Gastroesophageal sphincter (tissue), 4 donors: ENCODE measurements around the gene PIK3R5. TPM values are rescaled to one million over a fixed set of nuclear protein-coding genes. Genes with fewer than 3 reads are reported as not detected.

Experiments used
- ATAC-seq: fragments of 150-250 bp; one replicate; pipeline ENCODE4 v1.9.1; 2016; ENCODE audit warnings: mild to moderate bottlenecking, moderate library complexity
- H3K27ac ChIP-seq, 4 donors: fragments of 200-600 bp; sonication (generic) in 3 of 4; 1 replicate in 3 of 4; 2 replicates in 1 of 4; pipeline ENCODE4 v1.5.1; 2016 to 2019
- H3K27me3 ChIP-seq: fragments of 200-600 bp; sonication (generic); one replicate; pipeline ENCODE4 v1.5.1; 2019
- H3K36me3 ChIP-seq, 2 donors: fragments of 200-600 bp; sonication (generic); one replicate each; pipeline ENCODE4 v1.5.1; 2019; ENCODE audit warnings: control low read depth in 1 of 2
- H3K4me1 ChIP-seq, 3 donors: fragments of 200-600 bp; sonication (generic); 1 replicate in 2 of 3; 2 replicates in 1 of 3; pipeline ENCODE4 v1.5.1; 2016 to 2019; ENCODE audit warnings: control low read depth in 2 of 3
- H3K4me3 ChIP-seq, 2 donors: fragments of 200-600 bp; sonication (generic); one replicate each; pipeline ENCODE4 v1.5.1; 2019; ENCODE audit warnings: mild to moderate bottlenecking in 1 of 2, moderate library complexity in 1 of 2
- H3K9me3 ChIP-seq, 3 donors: fragments of 200-600 bp; sonication (generic); one replicate each; pipeline ENCODE4 v1.5.1; 2017 to 2019; ENCODE audit warnings: control low read depth in 2 of 3
- EP300 ChIP-seq: sonication (generic); formaldehyde crosslinking; IDR thresholded peaks from one replicate; pipeline ENCODE4 v1.6.1; 2017; ENCODE audit warnings: antibody characterized with exemption, mild to moderate bottlenecking
- POLR2A ChIP-seq, 2 donors: fragments of 450-650 bp; IDR thresholded peaks; one replicate each; pipeline ENCODE4 v1.6.1; 2017; ENCODE audit warnings: antibody characterized with exemption in 2 of 2, mild to moderate bottlenecking in 2 of 2, moderate library complexity in 1 of 2
- POLR2AphosphoS5 ChIP-seq: sonication (generic); formaldehyde crosslinking; IDR thresholded peaks from one replicate; pipeline ENCODE4 v1.6.1; 2017; ENCODE audit warnings: antibody characterized with exemption
- WGBS, 2 donors: methylation state at CpG; one replicate each; pipeline ENCODE4 v1.1.5; 2018; ENCODE audit warnings: low coverage in 1 of 2; 5-methylcytosine and 5-hydroxymethylcytosine counted together
- total RNA-seq, 4 donors: library from RNA; depleted of rRNA; stranded (reverse); fragments of >200 nt; gene quantifications; one replicate each; pipeline ENCODE4 v1.1.0, GENCODE V29; 2016
- TF ChIP-seq, protein P1 (sequence below), 4 experiments: fragments of 200-600 bp in 2 of 4; fragments of 450-650 bp in 2 of 4; sonication (generic) in 1 of 4; IDR thresholded peaks; one replicate each; pipeline ENCODE4 v1.5.1; 2017 to 2019; ENCODE audit warnings: antibody characterized with exemption in 4 of 4, mild to moderate bottlenecking in 2 of 4, moderate library complexity in 2 of 4

The PIK3R5 gene
- total RNA-seq, 4 donors from 2014 or later = 8.9 to 13.1 (median 11.9) TPM

DNA sequence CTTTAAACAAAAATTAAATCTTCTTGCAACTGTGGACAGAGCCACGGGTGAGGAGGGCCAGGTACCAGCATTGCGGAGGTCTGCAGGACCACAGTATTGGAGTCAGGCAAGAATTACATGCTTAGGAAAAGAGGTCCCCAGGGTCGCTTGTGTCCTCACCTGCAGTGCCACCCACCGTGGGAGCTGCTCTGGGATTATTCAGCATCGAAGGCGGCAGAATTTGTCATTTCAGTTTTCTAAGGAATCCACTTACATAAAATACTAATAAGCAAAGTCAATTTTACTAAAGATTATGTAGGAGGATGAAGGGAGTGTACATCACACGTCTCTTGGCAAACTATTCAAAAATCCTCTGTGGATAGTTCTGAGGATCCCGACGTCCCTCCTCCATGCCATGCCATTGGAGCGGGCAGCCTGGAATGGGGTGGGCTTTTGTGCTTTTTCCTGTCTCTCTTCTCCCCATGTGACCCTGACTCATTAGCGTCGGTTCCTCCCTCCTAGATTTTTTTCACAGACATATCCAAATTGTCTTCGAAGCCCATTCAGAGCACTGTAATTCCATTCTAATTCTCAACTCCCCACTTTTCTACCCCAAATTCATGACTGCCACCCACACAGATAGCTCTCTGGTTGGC, 95.0 kb downstream of the PIK3R5 start:
- ATAC-seq = no peak
- TF ChIP-seq POLR2AphosphoS5 = no peak
- TF ChIP-seq, protein P1, sequence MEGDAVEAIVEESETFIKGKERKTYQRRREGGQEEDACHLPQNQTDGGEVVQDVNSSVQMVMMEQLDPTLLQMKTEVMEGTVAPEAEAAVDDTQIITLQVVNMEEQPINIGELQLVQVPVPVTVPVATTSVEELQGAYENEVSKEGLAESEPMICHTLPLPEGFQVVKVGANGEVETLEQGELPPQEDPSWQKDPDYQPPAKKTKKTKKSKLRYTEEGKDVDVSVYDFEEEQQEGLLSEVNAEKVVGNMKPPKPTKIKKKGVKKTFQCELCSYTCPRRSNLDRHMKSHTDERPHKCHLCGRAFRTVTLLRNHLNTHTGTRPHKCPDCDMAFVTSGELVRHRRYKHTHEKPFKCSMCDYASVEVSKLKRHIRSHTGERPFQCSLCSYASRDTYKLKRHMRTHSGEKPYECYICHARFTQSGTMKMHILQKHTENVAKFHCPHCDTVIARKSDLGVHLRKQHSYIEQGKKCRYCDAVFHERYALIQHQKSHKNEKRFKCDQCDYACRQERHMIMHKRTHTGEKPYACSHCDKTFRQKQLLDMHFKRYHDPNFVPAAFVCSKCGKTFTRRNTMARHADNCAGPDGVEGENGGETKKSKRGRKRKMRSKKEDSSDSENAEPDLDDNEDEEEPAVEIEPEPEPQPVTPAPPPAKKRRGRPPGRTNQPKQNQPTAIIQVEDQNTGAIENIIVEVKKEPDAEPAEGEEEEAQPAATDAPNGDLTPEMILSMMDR (IDR thresholded peaks at IDR 0.05) = no peak
- no peak for TF ChIP-seq EP300
- no peak for TF ChIP-seq POLR2A (IDR thresholded peaks at IDR 0.05)
- no peaks in the 10 kb centered on the region for H3K36me3 ChIP-seq
- no peak overlapping the region for H3K4me3 ChIP-seq
- H3K9me3 ChIP-seq = no peaks in the 10 kb centered on the region
- WGBS, 2 donors = 73 to 89% methylated on average over 8 to 12 of the region's 13 CpGs
- no peak overlapping the region for H3K27ac ChIP-seq
- no peaks in the 10 kb centered on the region for H3K4me1 ChIP-seq
- H3K27me3 ChIP-seq = peaks cover 51% of the 10 kb centered on the region

DNA sequence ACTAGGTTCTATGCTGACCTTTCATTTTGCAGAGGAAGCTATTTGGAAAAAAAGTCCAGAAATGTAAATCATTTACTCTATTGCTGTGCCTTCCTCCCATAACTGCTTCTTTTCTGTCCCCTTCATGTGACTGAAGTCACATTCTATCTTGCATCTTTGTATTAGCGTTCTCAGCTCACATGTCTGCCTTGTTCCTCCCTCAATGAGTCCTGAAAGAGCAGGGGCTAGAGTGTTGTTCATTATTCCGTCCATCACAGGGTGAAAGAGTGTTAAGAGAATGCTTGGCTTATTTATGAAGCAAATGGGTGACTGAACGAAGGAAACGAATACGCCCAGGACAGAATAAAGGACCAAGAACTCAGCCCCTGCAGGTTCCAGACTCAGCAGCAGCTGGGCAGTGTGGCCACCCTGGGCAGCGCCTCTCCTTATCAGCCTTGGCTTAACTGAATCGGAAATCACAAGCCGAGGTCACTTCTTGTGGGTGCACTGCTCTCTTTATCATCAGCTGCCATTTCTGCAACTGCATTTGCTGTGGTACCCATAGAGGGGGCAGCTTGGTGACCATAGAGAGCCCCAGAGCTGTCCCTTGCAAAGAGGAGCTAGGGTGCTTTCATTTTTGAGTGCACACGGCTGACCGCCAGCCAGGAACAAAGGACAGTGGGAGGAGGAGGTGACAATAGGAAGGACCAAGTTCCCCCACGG, 96.2 kb downstream of the PIK3R5 start:
- Histone ChIP-seq H3K4me1 (no peaks in the 10 kb centered on the region), H3K27ac (no peak overlapping the region), H3K4me3 (no peak overlapping the region), H3K27me3 (peaks cover 40% of the 10 kb centered on the region), H3K9me3 (no peaks in the 10 kb centered on the region), H3K36me3 (no peaks in the 10 kb centered on the region)
- TF ChIP-seq EP300 (no peak), POLR2AphosphoS5 (no peak), POLR2A (IDR thresholded peaks at IDR 0.05) (no peak)
- TF ChIP-seq, protein P1 (IDR thresholded peaks at IDR 0.05) = no peak
- no peak for ATAC-seq
- WGBS, 2 donors = 53 to 76% methylated on average over 6 of the region's 11 CpGs

- Histone ChIP-seq H3K27ac (no peak overlapping the region), H3K27me3 (peaks cover 33% of the 10 kb centered on the region), H3K4me1 (no peaks in the 10 kb centered on the region), H3K9me3 (no peaks in the 10 kb centered on the region), H3K4me3 (no peak overlapping the region), H3K36me3 (no peaks in the 10 kb centered on the region)
- TF ChIP-seq EP300 (no peak), POLR2AphosphoS5 (no peak), POLR2A (IDR thresholded peaks at IDR 0.05) (no peak)
- TF ChIP-seq, protein P1 (IDR thresholded peaks at IDR 0.05) = no peak
- no peak for ATAC-seq
- 74 to 88% methylated on average over 2 to 3 of the region's 4 CpGs for WGBS, 2 donors
Observed at GRCh38 chr17:8868529-8868951, 97.0 kb downstream of the PIK3R5 start.

GRCh38 chr17:8868092-8868491, 97.4 kb downstream of the PIK3R5 start:
- Histone ChIP-seq H3K4me3 (no peak overlapping the region), H3K36me3 (no peaks in the 10 kb centered on the region), H3K4me1 (no peaks in the 10 kb centered on the region), H3K27ac (no peak overlapping the region), H3K27me3 (peaks cover 29% of the 10 kb centered on the region), H3K9me3 (no peaks in the 10 kb centered on the region)
- TF ChIP-seq, protein P1 (IDR thresholded peaks at IDR 0.05) = no peak
- TF ChIP-seq POLR2A (IDR thresholded peaks at IDR 0.05) = no peak
- no peak for TF ChIP-seq POLR2AphosphoS5
- TF ChIP-seq EP300 = no peak
- WGBS, 2 donors = 89 to 90% methylated on average over 1 of the region's 1 CpG
- no peak for ATAC-seq
